Activated CD8-positive, alpha-beta T cell treated with anti-CD3 and anti-CD28 coated beads, Interleukin-2, amount 10 ng/mL, durations not matched to agents 7 days and 5 days (primary cell): ENCODE measurements around the gene LIPE. TPM values are rescaled to one million over a fixed set of nuclear protein-coding genes. Genes with fewer than 3 reads are reported as not detected.

Experiments
- ATAC-seq: fragments of 150-1000 bp; cut with Tn5 transposase; one replicate; pipeline ENCODE4 v1.10.0; 2021; ENCODE audit warnings: moderate library complexity
- CTCF ChIA-PET: fragments of 350-600 bp; sonication (Branson Sonifier 250); formaldehyde crosslinking; loops from one replicate; lab custom pipeline; 2021; ENCODE audit warnings: antibody characterized with exemption; lab: Charles Lee
- POLR2A ChIA-PET: fragments of 350-600 bp; sonication (Branson Sonifier 250); formaldehyde crosslinking; loops from one replicate; lab custom pipeline; 2021; ENCODE audit warnings: antibody characterized with exemption; lab: Charles Lee
- DNase-seq: peaks from one replicate; pipeline ENCODE4 v3.0.0-alpha.2; 2020
- H3K27ac Mint-ChIP-seq: one replicate; pipeline ENCODE4 v1.8.0; 2021; ENCODE audit warnings: mild to moderate bottlenecking, mixed read lengths
- H3K27me3 Mint-ChIP-seq: one replicate; pipeline ENCODE4 v1.8.0; 2021; ENCODE audit warnings: low read depth, mixed read lengths
- H3K36me3 Mint-ChIP-seq: one replicate; pipeline ENCODE4 v1.8.0; 2021; ENCODE audit warnings: low read depth, mixed read lengths
- H3K4me1 Mint-ChIP-seq: one replicate; pipeline ENCODE4 v1.8.0; 2021; ENCODE audit warnings: low read depth, mixed read lengths
- H3K4me3 Mint-ChIP-seq: one replicate; pipeline ENCODE4 v1.8.0; 2021; ENCODE audit warnings: mild to moderate bottlenecking, mixed read lengths
- H3K9me3 Mint-ChIP-seq: one replicate; pipeline ENCODE4 v1.8.0; 2022; ENCODE audit warnings: mixed read lengths; ENCODE audit not compliant: insufficient read depth
- total RNA-seq, 2 experiments: library from RNA; stranded (reverse); gene quantifications; one replicate each; pipeline ENCODE4 v1.2.3, GENCODE V29; 2021

The LIPE gene
- 10 to 100 TPM; 33.4 to 34.6 TPM for total RNA-seq

GRCh38 chr19:42427313-42427712, at the start of gene LIPE:
Gene LIPE (minus strand): TSS chr19:42427388. CDS start chr19:42427149, 239 bp downstream.
- H3K27ac Mint-ChIP-seq = no peak within 1 kb of the TSS
- POLR2A ChIA-PET = no interaction called here
- no peak for DNase-seq
- no peak for ATAC-seq
- H3K9me3 Mint-ChIP-seq = no peaks in the 10 kb centered on the region
- H3K36me3 Mint-ChIP-seq = no peaks in the 10 kb centered on the region
- CTCF ChIA-PET = interaction anchor here (1.1 to 1.7 kb wide), 3 partner anchors 7 to 13 kb away, joined by 3 to 10 read pairs (median 4); no protein-coding TSS in a partner anchor
- peaks cover 18% of the 10 kb centered on the region for H3K4me1 Mint-ChIP-seq
- no peaks in the 10 kb centered on the region for H3K27me3 Mint-ChIP-seq
- H3K4me3 Mint-ChIP-seq = no peak within 1 kb of the TSS

GRCh38 chr19:42475366-42475765, 48.2 kb upstream of the LIPE start:
- Mint-ChIP-seq H3K4me1 (peaks cover 19% of the 10 kb centered on the region), H3K9me3 (no peaks in the 10 kb centered on the region), H3K36me3 (no peaks in the 10 kb centered on the region), H3K27me3 (peaks cover 3% of the 10 kb centered on the region), H3K27ac (no peak overlapping the region), H3K4me3 (no peak overlapping the region)
- DNase-seq = no peak
- CTCF ChIA-PET = interaction anchor here (3.2 kb wide), 1 partner anchor 25 kb away, joined by 18 read pairs; no protein-coding TSS in a partner anchor
- no peak for ATAC-seq
- POLR2A ChIA-PET = no interaction called here

- H3K9me3 Mint-ChIP-seq = no peaks in the 10 kb centered on the region
- H3K36me3 Mint-ChIP-seq = no peaks in the 10 kb centered on the region
- H3K4me3 Mint-ChIP-seq = no peak overlapping the region
- CTCF ChIA-PET = interaction anchor here (1.0 to 3.2 kb wide), 3 partner anchors 24 to 55 kb away, joined by 3 to 18 read pairs (median 7); no protein-coding TSS in a partner anchor
- H3K4me1 Mint-ChIP-seq = peaks cover 18% of the 10 kb centered on the region
- H3K27ac Mint-ChIP-seq = no peak overlapping the region
- POLR2A ChIA-PET = no interaction called here
- ATAC-seq (no peak), DNase-seq (no peak)
- H3K27me3 Mint-ChIP-seq = peaks cover 3% of the 10 kb centered on the region
Observed at GRCh38 chr19:42474743-42475142, 47.6 kb upstream of the LIPE start.

GRCh38 chr19:42473686-42474085, 46.5 kb upstream of the LIPE start:
- ChIA-PET POLR2A (no interaction called here), CTCF (interaction anchor here (1.0 to 3.2 kb wide), 4 partner anchors 14 to 56 kb away, joined by 3 to 18 read pairs (median 6); no protein-coding TSS in a partner anchor)
- Mint-ChIP-seq H3K27me3 (peaks cover 3% of the 10 kb centered on the region), H3K4me1 (peaks cover 16% of the 10 kb centered on the region), H3K36me3 (no peaks in the 10 kb centered on the region), H3K4me3 (no peak overlapping the region), H3K9me3 (no peaks in the 10 kb centered on the region), H3K27ac (no peak overlapping the region)
- ATAC-seq = no peak
- DNase-seq = no peak

- ATAC-seq (no peak), DNase-seq (no peak)
- Mint-ChIP-seq H3K27me3 (peaks cover 3% of the 10 kb centered on the region), H3K4me3 (no peak overlapping the region), H3K4me1 (peaks cover 25% of the 10 kb centered on the region), H3K9me3 (no peaks in the 10 kb centered on the region), H3K27ac (no peak overlapping the region), H3K36me3 (no peaks in the 10 kb centered on the region)
- ChIA-PET CTCF (interaction anchor here (1.2 to 3.2 kb wide), 5 partner anchors 15 to 125 kb away, joined by 3 to 18 read pairs (median 6); no protein-coding TSS in a partner anchor), POLR2A (no interaction called here)
Observed at GRCh38 chr19:42472402-42473147, 45.4 kb upstream of the LIPE start.

- DNase-seq = no peak
- ChIA-PET POLR2A (no interaction called here), CTCF (interaction anchor here (0.6 to 3.2 kb wide), 8 partner anchors 8 to 126 kb away, joined by 3 to 21 read pairs (median 4); partner anchors contain the start of gene CEACAM1)
- ATAC-seq = no peak
- Mint-ChIP-seq H3K27ac (no peak overlapping the region), H3K27me3 (peaks cover 3% of the 10 kb centered on the region), H3K36me3 (no peaks in the 10 kb centered on the region), H3K4me3 (no peak overlapping the region), H3K9me3 (no peaks in the 10 kb centered on the region), H3K4me1 (peaks cover 33% of the 10 kb centered on the region)
Observed at GRCh38 chr19:42471554-42472249, 44.5 kb upstream of the LIPE start.

- peak; percentile 65 for ATAC-seq
- H3K27ac Mint-ChIP-seq = no peak overlapping the region
Observed at GRCh38 chr19:42469311-42470235, 42.4 kb upstream of the LIPE start.

GRCh38 chr19:42468273-42468796, 41.1 kb upstream of the LIPE start:
- Mint-ChIP-seq H3K4me1 (peaks cover 37% of the 10 kb centered on the region), H3K4me3 (no peak overlapping the region), H3K9me3 (no peaks in the 10 kb centered on the region), H3K27ac (peak overlapping the region; percentile 64), H3K36me3 (no peaks in the 10 kb centered on the region), H3K27me3 (no peaks in the 10 kb centered on the region)
- ChIA-PET CTCF (interaction anchor here (0.9 to 2.7 kb wide), 4 partner anchors 13 to 99 kb away, joined by 3 to 8 read pairs (median 3); no protein-coding TSS in a partner anchor), POLR2A (no interaction called here)
- ATAC-seq (no peak), DNase-seq (no peak)

More at GRCh38 chr19:42469311-42470235, 42.4 kb upstream of the LIPE start:
- Mint-ChIP-seq H3K36me3 (no peaks in the 10 kb centered on the region), H3K27me3 (no peaks in the 10 kb centered on the region), H3K9me3 (no peaks in the 10 kb centered on the region), H3K4me3 (peak overlapping the region; percentile 25), H3K4me1 (peaks cover 37% of the 10 kb centered on the region)
- POLR2A ChIA-PET = no interaction called here
- CTCF ChIA-PET = interaction anchor here (0.9 to 3.2 kb wide), 6 partner anchors 14 to 97 kb away, joined by 3 to 21 read pairs (median 5); partner anchors contain the start of gene CEACAM1
- DNase-seq = peak; percentile 35

GRCh38 chr19:42467183-42467760, 40.1 kb upstream of the LIPE start:
- Mint-ChIP-seq H3K36me3 (no peaks in the 10 kb centered on the region), H3K27ac (peak overlapping the region; percentile 73), H3K9me3 (no peaks in the 10 kb centered on the region), H3K4me3 (no peak overlapping the region), H3K4me1 (peaks cover 37% of the 10 kb centered on the region), H3K27me3 (no peaks in the 10 kb centered on the region)
- CTCF ChIA-PET = interaction anchor here (0.9 to 2.7 kb wide), 11 partner anchors 11 to 100 kb away, joined by 3 to 27 read pairs (median 5); partner anchors contain the start of gene CEACAM1
- POLR2A ChIA-PET = interaction anchor here (1.1 kb wide), 1 partner anchor 11 kb away, joined by 6 read pairs; no protein-coding TSS in a partner anchor
- DNase-seq (no peak), ATAC-seq (no peak)

GRCh38 chr19:42466521-42467182, 39.5 kb upstream of the LIPE start:
- H3K4me3 Mint-ChIP-seq = no peak overlapping the region
- POLR2A ChIA-PET = interaction anchor here (1.1 kb wide), 1 partner anchor 10 kb away, joined by 6 read pairs; no protein-coding TSS in a partner anchor
- peak; percentile 35 for ATAC-seq
- H3K36me3 Mint-ChIP-seq = no peaks in the 10 kb centered on the region
- peak overlapping the region; percentile 73 for H3K27ac Mint-ChIP-seq
- no peaks in the 10 kb centered on the region for H3K27me3 Mint-ChIP-seq
- H3K9me3 Mint-ChIP-seq = no peaks in the 10 kb centered on the region
- no peak for DNase-seq
- peaks cover 37% of the 10 kb centered on the region for H3K4me1 Mint-ChIP-seq
- CTCF ChIA-PET = interaction anchor here (0.9 to 2.7 kb wide), 12 partner anchors 11 to 100 kb away, joined by 3 to 27 read pairs (median 5); partner anchors contain the start of gene CEACAM1
